ENCODE results near the gene ALDH1A2.

DNA sequence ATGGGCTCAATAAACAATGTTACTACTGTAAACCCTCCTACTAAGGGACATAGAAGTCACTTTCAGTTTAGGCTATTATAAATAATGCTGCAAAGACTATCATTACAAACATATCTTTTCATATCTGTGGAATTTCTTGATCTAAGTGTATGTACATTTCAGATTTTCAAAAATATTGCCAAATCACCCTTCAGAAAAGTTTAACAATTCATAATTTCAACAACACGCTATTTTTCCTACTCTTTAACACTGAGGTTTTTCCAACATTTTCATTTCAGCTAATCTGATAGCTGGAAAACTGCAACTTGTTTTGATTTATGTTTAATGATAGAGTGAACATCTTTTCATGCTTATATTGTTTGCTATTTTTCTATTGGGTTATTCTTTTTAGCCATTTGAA lies 69.0 kb downstream of the ALDH1A2 start:
- TF ChIP-seq, protein P1, sequence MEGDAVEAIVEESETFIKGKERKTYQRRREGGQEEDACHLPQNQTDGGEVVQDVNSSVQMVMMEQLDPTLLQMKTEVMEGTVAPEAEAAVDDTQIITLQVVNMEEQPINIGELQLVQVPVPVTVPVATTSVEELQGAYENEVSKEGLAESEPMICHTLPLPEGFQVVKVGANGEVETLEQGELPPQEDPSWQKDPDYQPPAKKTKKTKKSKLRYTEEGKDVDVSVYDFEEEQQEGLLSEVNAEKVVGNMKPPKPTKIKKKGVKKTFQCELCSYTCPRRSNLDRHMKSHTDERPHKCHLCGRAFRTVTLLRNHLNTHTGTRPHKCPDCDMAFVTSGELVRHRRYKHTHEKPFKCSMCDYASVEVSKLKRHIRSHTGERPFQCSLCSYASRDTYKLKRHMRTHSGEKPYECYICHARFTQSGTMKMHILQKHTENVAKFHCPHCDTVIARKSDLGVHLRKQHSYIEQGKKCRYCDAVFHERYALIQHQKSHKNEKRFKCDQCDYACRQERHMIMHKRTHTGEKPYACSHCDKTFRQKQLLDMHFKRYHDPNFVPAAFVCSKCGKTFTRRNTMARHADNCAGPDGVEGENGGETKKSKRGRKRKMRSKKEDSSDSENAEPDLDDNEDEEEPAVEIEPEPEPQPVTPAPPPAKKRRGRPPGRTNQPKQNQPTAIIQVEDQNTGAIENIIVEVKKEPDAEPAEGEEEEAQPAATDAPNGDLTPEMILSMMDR (IDR thresholded peaks at IDR 0.05) = no peak
- no peak for TF ChIP-seq POLR2A (IDR thresholded peaks at IDR 0.05)

Measured in gastroesophageal sphincter (tissue), 3 donors.